Measurements from ENCODE around the gene PRKG1. TPM values are rescaled to one million over a fixed set of nuclear protein-coding genes. Genes with fewer than 3 reads are reported as not detected.

Gene PRKG1
- total and polyA plus RNA-seq, 2 of the 8 experiments (the other 6 are each of a cell fraction or from before 2014, with no cell fraction given) = 4.2 to 15.2 TPM

- Histone ChIP-seq H2BK12ac (ENCODE audit: low read depth, low read length) (no peak overlapping the region), H2BK15ac (ENCODE audit: low read length) (no peak overlapping the region), H3K9me3 (ENCODE audit: insufficient read depth in 2 of 2, low read depth in 1 of 2, low read length in 1 of 2) (no peaks in the 10 kb centered on the region), H4K20me1 (replicated peaks in 1 of 2; ENCODE audit: control insufficient read depth in 1 of 2, insufficient read depth in 2 of 2, low read length in 2 of 2) (no peaks in the 10 kb centered on the region), H3K36me3 (ENCODE audit: control insufficient read depth in 2 of 4, insufficient read depth in 4 of 4, low read length in 3 of 4) (no peaks in the 10 kb centered on the region), H2AK5ac (ENCODE audit: low read depth, low read length) (no peak overlapping the region), H3K56ac (replicated peaks; ENCODE audit: insufficient read length, low read depth, low read length) (no peak overlapping the region), H3K4me1 (replicated peaks in 1 of 4; ENCODE audit: control insufficient read depth in 3 of 4, insufficient read depth in 4 of 4, low read length in 3 of 4) (no peaks in the 10 kb centered on the region), H3K23ac (ENCODE audit: insufficient read length) (no peak overlapping the region), H3K79me1 (ENCODE audit: low read depth, low read length) (no peaks in the 10 kb centered on the region), H3K4me2 (ENCODE audit: insufficient read depth in 1 of 2, low read depth in 2 of 2, low read length in 2 of 2) (no peak overlapping the region), H2BK20ac (ENCODE audit: low read length) (no peak overlapping the region), H3K9ac (replicated peaks in 1 of 4; ENCODE audit: extremely low read depth in 1 of 4, low read depth in 3 of 4, low read length in 3 of 4) (no peak overlapping the region), H4K91ac (replicated peaks; ENCODE audit: insufficient read length, low read length) (no peak overlapping the region), H2AFZ (ENCODE audit: low read length) (no peak overlapping the region), H4K8ac (ENCODE audit: extremely low read depth, insufficient read depth, low read length) (no peak overlapping the region), H3K27ac (ENCODE audit: low read depth, low read length) (no peak overlapping the region), H3K27me3 (replicated peaks in 1 of 4; ENCODE audit: control insufficient read depth in 3 of 4, extremely low read depth in 1 of 4, insufficient read depth in 3 of 4, low read length in 3 of 4) (no peaks in the 10 kb centered on the region), H2BK120ac (replicated peaks; ENCODE audit: low read depth, low read length) (no peak overlapping the region), H2BK5ac (ENCODE audit: low read depth, low read length) (no peak overlapping the region), H3K18ac (ENCODE audit: extremely low read depth, low read length) (no peak overlapping the region), H3K4ac (replicated peaks; ENCODE audit: insufficient read length, low read depth, low read length) (no peak overlapping the region), H3K14ac (ENCODE audit: insufficient read length) (no peak overlapping the region), H4K5ac (ENCODE audit: insufficient read length, low read depth, low read length) (no peak overlapping the region), H3K4me3 (ENCODE audit: extremely low read depth in 1 of 4, insufficient read depth in 2 of 4, low read depth in 3 of 4, low read length in 4 of 4) (no peak overlapping the region), H3K79me2 (ENCODE audit: control insufficient read depth in 1 of 2, insufficient read depth in 2 of 2, low read length in 2 of 2) (no peaks in the 10 kb centered on the region), H3K23me2 (ENCODE audit: low read depth, low read length) (no peaks in the 10 kb centered on the region)
- FAIRE-seq = no peak
- 80% methylated on average over 3 of the region's 3 CpGs; no CpG with 5 or more reads in 1 of the 2 experiments for WGBS, 2 experiments (ENCODE audit: extremely low coverage in 1 of 2, insufficient coverage in 1 of 2, insufficient read length in 1 of 2, insufficient replicate concordance in 2 of 2, low coverage in 1 of 2, low lambda C conversion rate in 2 of 2, missing lambda C conversion rate in 1 of 2)
- DNase-seq (ENCODE audit: low read depth in 1 of 2, low spot score in 2 of 2) = no peak
- ChIA-PET POLR2A (ENCODE audit: partially characterized antibody) (no interaction called here), CTCF (ENCODE audit: partially characterized antibody) (interaction anchor here (1.1 to 1.3 kb wide), 3 partner anchors 9 to 364 kb away, joined by 3 to 5 read pairs (median 5); no protein-coding TSS in a partner anchor)
- TF ChIP-seq PHF8 (conservative IDR thresholded peaks at IDR 0.05; ENCODE audit: low read depth, low read length) = no peak
- no peak for TF ChIP-seq SP4 (IDR thresholded peaks at IDR 0.05; ENCODE audit: low read length)
- TF ChIP-seq KDM5A (IDR thresholded peaks at IDR 0.05; ENCODE audit: low read length) = no peak
- TF ChIP-seq SUZ12 (IDR thresholded peaks at IDR 0.05; ENCODE audit: low read length) = no peak
- no peak for TF ChIP-seq YY1 (IDR thresholded peaks at IDR 0.05; ENCODE audit: low read depth, low read length)
- TF ChIP-seq JUND (IDR thresholded peaks at IDR 0.05; ENCODE audit: low read length) = no peak
- TF ChIP-seq, protein P1, sequence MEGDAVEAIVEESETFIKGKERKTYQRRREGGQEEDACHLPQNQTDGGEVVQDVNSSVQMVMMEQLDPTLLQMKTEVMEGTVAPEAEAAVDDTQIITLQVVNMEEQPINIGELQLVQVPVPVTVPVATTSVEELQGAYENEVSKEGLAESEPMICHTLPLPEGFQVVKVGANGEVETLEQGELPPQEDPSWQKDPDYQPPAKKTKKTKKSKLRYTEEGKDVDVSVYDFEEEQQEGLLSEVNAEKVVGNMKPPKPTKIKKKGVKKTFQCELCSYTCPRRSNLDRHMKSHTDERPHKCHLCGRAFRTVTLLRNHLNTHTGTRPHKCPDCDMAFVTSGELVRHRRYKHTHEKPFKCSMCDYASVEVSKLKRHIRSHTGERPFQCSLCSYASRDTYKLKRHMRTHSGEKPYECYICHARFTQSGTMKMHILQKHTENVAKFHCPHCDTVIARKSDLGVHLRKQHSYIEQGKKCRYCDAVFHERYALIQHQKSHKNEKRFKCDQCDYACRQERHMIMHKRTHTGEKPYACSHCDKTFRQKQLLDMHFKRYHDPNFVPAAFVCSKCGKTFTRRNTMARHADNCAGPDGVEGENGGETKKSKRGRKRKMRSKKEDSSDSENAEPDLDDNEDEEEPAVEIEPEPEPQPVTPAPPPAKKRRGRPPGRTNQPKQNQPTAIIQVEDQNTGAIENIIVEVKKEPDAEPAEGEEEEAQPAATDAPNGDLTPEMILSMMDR (IDR thresholded peaks at IDR 0.05; ENCODE audit: control extremely low read depth in 1 of 3, insufficient read depth in 1 of 3, low read depth in 1 of 3, low read length in 3 of 3) = no peak
- TF ChIP-seq KDM1A (IDR thresholded peaks at IDR 0.05; ENCODE audit: borderline replicate concordance, low read length) = no peak
Observed at GRCh38 chr10:51640120-51640819, 566.0 kb downstream of the PRKG1 start.

All from H1 (cell line).